HEK293T (cell line): Measurements from ENCODE around the gene ST3GAL4.

Source experiments
- CTCF ChIA-PET: fragments of 350-600 bp; formaldehyde crosslinking; extraction: SDS; loops from one replicate; lab custom pipeline; 2021; ENCODE audit warnings: antibody characterized with exemption, inconsistent platforms; lab: Yijun Ruan, JAX
- POLR2A ChIA-PET: fragments of 350-600 bp; formaldehyde crosslinking; extraction: SDS; loops from one replicate; lab custom pipeline; 2020; ENCODE audit warnings: antibody characterized with exemption, inconsistent platforms; lab: Yijun Ruan, JAX
- DNase-seq: peaks from one replicate; pipeline ENCODE4 v3.0.0; 2012; ENCODE audit warnings: mixed read lengths; ENCODE audit errors: extremely low spot score
- BHLHE40 ChIP-seq: fragments of 450-650 bp; IDR thresholded peaks from 2 replicates; pipeline ENCODE4 v1.6.1; 2016; ENCODE audit warnings: mild to moderate bottlenecking, moderate library complexity, borderline replicate concordance
- CTBP1 ChIP-seq: fragments of 450-650 bp; IDR thresholded peaks from 2 replicates; pipeline ENCODE4 v1.6.1; 2016; ENCODE audit warnings: borderline replicate concordance
- FOXA1 ChIP-seq: fragments of 450-650 bp; IDR thresholded peaks from 2 replicates; pipeline ENCODE4 v1.6.1; 2016; ENCODE audit warnings: mild to moderate bottlenecking
- FOXK2 ChIP-seq: fragments of 450-650 bp; IDR thresholded peaks from 2 replicates; pipeline ENCODE4 v1.6.1; 2016; ENCODE audit warnings: mild to moderate bottlenecking
- FOXM1 ChIP-seq: fragments of 450-650 bp; IDR thresholded peaks from 2 replicates; pipeline ENCODE4 v1.6.1; 2017; ENCODE audit warnings: mild to moderate bottlenecking, borderline replicate concordance
- HDGF ChIP-seq: fragments of 450-650 bp; IDR thresholded peaks from 2 replicates; pipeline ENCODE4 v1.6.1; 2017; ENCODE audit warnings: antibody characterized with exemption, borderline replicate concordance
- L3MBTL2 ChIP-seq: fragments of 450-650 bp; conservative IDR thresholded peaks from 2 replicates; pipeline ENCODE4 v1.6.1; 2016; ENCODE audit warnings: mild to moderate bottlenecking
- LEF1 ChIP-seq: fragments of 450-650 bp; IDR thresholded peaks from 2 replicates; pipeline ENCODE4 v1.6.1; 2017; ENCODE audit warnings: mild to moderate bottlenecking, borderline replicate concordance
- NFRKB ChIP-seq: fragments of 450-650 bp; IDR thresholded peaks from 2 replicates; pipeline ENCODE4 v1.6.1; 2016; ENCODE audit warnings: mild to moderate bottlenecking, moderate library complexity
- PKNOX1 ChIP-seq: fragments of 450-650 bp; IDR thresholded peaks from 2 replicates; pipeline ENCODE4 v1.6.1; 2016
- SP1 ChIP-seq: fragments of 450-650 bp; IDR thresholded peaks from 2 replicates; pipeline ENCODE4 v1.6.1; 2017
- SUZ12 ChIP-seq: fragments of 450-650 bp; IDR thresholded peaks from 2 replicates; pipeline ENCODE4 v1.6.1; 2016; ENCODE audit warnings: mild to moderate bottlenecking
- TARDBP ChIP-seq: fragments of 450-650 bp; IDR thresholded peaks from 2 replicates; pipeline ENCODE4 v1.6.1; 2016
- ZNF384 ChIP-seq: fragments of 450-650 bp; IDR thresholded peaks from 2 replicates; pipeline ENCODE4 v1.6.1; 2016

Gene ST3GAL4

DNA sequence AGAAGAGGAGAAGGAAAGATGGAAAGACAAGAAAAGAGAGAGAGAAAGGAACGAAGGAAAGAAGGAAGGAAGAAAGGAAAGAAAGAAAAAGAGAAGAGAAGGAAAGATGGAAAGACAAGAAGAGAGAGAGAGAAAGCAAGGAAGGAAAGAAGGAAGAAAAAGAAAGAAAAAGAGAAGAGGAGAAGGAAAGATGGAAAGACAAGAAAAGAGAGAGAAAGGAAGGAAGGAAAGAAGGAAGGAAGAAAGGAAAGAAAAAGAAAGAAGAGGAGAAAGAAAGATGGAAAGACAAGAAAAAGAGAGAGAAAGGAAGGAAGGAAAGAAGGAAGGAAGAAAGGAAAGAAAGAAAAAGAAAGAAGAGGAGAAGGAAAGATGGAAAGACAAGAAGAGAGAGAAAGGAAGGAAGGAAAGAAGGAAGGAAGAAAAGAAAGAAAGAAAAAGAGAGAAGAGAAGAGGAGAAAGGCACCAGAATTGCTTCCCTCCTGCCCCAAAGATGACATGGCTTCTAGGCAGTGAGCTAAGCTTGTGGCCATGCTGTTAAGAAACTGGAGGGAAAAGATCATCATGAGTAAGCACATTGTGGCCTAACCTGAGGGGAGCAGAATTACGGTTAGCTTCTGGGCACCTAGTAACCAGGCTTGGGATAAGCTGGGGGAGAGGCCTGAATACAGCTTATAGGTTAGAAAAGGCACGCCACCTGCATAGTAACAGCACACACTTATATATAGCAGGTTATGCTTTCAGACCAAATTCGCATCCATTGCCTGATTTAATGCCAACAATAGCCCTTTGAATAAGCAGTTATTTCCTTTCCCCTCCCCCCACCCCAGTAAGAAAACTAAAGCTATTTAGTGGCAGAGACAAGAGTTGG, 2.3 kb upstream of the ST3GAL4 start:
- ChIA-PET CTCF (no interaction called here), POLR2A (interaction anchor here (1.4 kb wide), 1 partner anchor 11 kb away, joined by 3 read pairs; no protein-coding TSS in a partner anchor)
- TF ChIP-seq L3MBTL2 = peak; percentile 61
- no peak for TF ChIP-seq NFRKB
- DNase-seq = no peak

- POLR2A ChIA-PET = interaction anchor here (1.0 to 1.4 kb wide), 5 partner anchors 9 to 125 kb away, joined by 3 to 6 read pairs (median 6); partner anchors contain the start of gene DCPS
- CTCF ChIA-PET = interaction anchor here (0.6 kb wide), 1 partner anchor 1973 kb away, joined by 3 read pairs; no protein-coding TSS in a partner anchor
- TF ChIP-seq TARDBP = no peak
- no peak for TF ChIP-seq BHLHE40
- no peak for TF ChIP-seq HDGF
- no peak for TF ChIP-seq NFRKB
- no peak for TF ChIP-seq FOXA1
- TF ChIP-seq CTBP1 = no peak
- no peak for TF ChIP-seq FOXK2
- TF ChIP-seq FOXM1 = no peak
- no peak for TF ChIP-seq PKNOX1
- no peak for DNase-seq
These were observed 709 bp upstream of the ST3GAL4 start for GRCh38 chr11:126354631-126355323.

DNA sequence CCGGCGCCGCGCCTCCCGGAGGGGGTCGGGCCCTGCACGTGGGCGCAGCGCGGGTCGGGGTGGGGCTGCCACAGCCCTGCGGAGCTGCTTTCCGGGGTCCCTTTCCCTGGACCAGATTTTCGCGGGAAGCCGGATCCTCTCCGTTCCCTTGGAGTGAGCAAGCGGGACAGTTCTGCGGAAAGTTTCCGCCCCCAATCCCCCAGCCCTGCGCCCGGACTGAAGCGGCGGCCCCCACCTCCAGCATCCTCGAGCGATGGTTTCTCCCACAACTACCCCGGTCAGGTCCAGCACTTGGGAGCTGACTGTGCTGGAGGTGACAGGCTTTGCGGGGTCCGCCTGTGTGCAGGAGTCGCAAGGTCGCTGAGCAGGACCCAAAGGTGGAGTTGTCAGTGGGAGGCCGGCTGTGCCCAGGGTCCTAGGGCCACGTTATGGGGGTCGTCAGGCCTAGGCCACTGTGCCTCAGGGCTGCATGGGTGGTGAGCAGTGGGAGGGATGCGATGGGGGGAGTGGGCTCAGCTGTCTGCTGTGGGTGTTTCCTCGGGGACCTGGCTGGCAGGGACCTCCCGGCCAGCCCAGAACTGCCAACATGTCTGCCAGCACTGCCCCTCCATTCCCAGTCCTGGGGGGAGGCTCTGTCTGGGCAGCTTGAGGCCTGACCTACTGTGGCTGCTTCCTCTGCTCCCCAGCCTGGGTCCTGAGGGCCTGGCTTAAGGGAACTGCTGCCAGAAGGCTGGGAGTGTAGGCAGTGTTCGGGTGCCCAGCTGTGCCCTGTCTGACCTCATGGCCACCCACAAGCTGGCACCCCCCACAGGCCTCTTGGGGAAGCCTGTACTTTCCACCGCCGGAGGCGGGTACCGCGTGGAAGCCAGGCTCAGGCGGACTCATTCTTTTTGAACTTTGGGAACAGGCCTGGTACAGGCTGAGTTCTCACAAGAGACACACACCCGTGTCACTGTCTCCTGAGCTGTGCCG, 726 bp downstream of the ST3GAL4 start:
- ChIA-PET POLR2A (interaction anchor here (0.7 to 1.4 kb wide), 8 partner anchors 8 to 124 kb away, joined by 3 to 6 read pairs (median 4); partner anchors contain the start of genes DCPS, FOXRED1 and SRPRA), CTCF (no interaction called here)
- DNase-seq = peak; percentile 40
- peak; percentile 42 for TF ChIP-seq L3MBTL2
- no peak for TF ChIP-seq SP1

DNA sequence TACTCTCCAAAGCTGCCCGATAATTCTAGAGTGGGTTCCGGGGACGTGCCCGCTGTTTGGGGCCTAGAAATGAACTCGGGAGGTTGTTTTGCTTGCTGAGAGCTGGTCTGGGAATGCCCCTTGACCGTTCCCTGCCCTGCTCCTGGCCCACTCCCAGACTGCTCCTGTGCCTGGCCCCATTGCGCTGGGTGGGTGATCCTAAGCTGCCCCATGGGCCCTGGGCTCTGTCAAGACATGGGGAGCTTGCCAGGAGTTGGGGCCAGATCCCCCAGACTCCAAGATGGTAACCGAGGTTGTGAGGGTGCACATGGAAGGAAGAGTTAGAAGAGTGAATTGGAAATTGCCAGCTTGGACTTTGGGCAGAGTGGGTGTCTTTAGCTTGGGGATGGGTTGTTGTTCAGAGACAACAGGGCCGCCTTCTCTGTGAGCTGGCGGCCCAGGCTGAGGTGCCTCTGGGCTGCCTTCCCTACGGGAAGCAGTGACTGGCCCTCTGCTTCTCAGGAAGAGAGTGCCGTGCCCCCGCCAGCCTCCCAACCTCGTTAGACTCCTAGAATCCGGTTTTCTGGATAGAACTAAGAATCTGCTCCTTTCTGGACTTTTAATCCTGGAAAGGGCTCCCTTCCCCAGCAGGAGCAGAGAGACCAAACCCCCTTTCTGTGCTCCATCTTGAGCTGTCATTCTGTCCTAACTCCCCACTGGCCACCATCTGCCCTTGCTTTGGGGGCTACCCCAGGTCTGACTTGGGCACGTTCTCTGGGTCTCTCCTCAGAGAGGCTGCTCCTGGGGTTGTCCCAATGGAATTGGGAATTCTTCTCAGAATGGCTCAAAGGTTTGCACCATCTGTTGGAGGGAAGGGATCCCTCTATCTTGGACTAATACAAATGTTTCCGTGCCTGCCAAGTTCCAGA, 1.8 kb downstream of the ST3GAL4 start:
- DNase-seq = no peak
- CTCF ChIA-PET = interaction anchor here (0.6 kb wide), 1 partner anchor 50 kb away, joined by 4 read pairs; no protein-coding TSS in a partner anchor
- POLR2A ChIA-PET = interaction anchor here (1.3 kb wide), 1 partner anchor 53 kb away, joined by 5 read pairs; the partner anchor contains the start of gene DCPS
- no peak for TF ChIP-seq SUZ12
- TF ChIP-seq CTBP1 = no peak
- TF ChIP-seq PKNOX1 = no peak
- TF ChIP-seq TARDBP = no peak
- no peak for TF ChIP-seq SP1
- no peak for TF ChIP-seq BHLHE40
- TF ChIP-seq LEF1 = no peak

GRCh38 chr11:126357969-126358762, 2.7 kb downstream of the ST3GAL4 start:
- POLR2A ChIA-PET = interaction anchor here (1.3 kb wide), 1 partner anchor 54 kb away, joined by 5 read pairs; the partner anchor contains the start of gene DCPS
- TF ChIP-seq LEF1 (no peak), FOXK2 (no peak), SUZ12 (no peak), CTBP1 (no peak), ZNF384 (no peak), L3MBTL2 (no peak), PKNOX1 (no peak), FOXA1 (no peak), HDGF (no peak)
- no peak for DNase-seq
- CTCF ChIA-PET = interaction anchor here (0.6 to 0.7 kb wide), 2 partner anchors 20 to 51 kb away, joined by 3 to 4 read pairs; no protein-coding TSS in a partner anchor
